GM12878 (cell line): ENCODE results near the gene CSH1. TPM values are rescaled to one million over a fixed set of nuclear protein-coding genes. Genes with fewer than 3 reads are reported as not detected.

ENCODE experiments used
- CHD1 ChIP-seq: IDR thresholded peaks from 2 replicates; pipeline ENCODE4 v1.6.1; 2012; ENCODE audit warnings: low read depth, low read length, improper control_type of control experiment
- CTCF ChIP-seq, 3 experiments: IDR thresholded peaks in 2 of 3; conservative IDR thresholded peaks in 1 of 3; 2 replicates each; pipeline ENCODE4 v1.5.1; 2011; ENCODE audit warnings: low read depth in 3 of 3, low read length in 3 of 3, mild to moderate bottlenecking in 3 of 3, control low read depth in 2 of 3, moderate library complexity in 2 of 3, inconsistent platforms in 1 of 3, mixed read lengths in 1 of 3; ENCODE audit not compliant: control insufficient read depth in 2 of 3, insufficient read depth in 1 of 3; ENCODE audit errors: extremely low read depth in 1 of 3
- EGR1 ChIP-seq, 2 experiments: IDR thresholded peaks; 1 replicate in 1 of 2; 2 replicates in 1 of 2; pipeline ENCODE4 v1.6.1; 2011 to 2012; ENCODE audit warnings: low read depth in 2 of 2, low read length in 2 of 2, borderline replicate concordance in 1 of 2, mild to moderate bottlenecking in 1 of 2, moderate library complexity in 1 of 2
- MXI1 ChIP-seq: fragments of 150-350 bp; IDR thresholded peaks from 2 replicates; pipeline ENCODE4 v1.6.1; 2011; ENCODE audit warnings: low read depth, mild to moderate bottlenecking, inconsistent platforms, low read length, improper control_type of control experiment
- NBN ChIP-seq: fragments of 450-650 bp; IDR thresholded peaks from 2 replicates; pipeline ENCODE4 v1.6.1; 2016
- RAD21 ChIP-seq: IDR thresholded peaks from 2 replicates; pipeline ENCODE4 v1.6.1; 2011; ENCODE audit warnings: mild to moderate bottlenecking, low read depth, low read length, moderate library complexity; ENCODE audit not compliant: insufficient read depth
- RAD51 ChIP-seq: fragments of 450-650 bp; IDR thresholded peaks from 2 replicates; pipeline ENCODE4 v1.6.1; 2016; ENCODE audit warnings: moderate library complexity, mild to moderate bottlenecking, inconsistent platforms
- RELA ChIP-seq: fragments of 450-650 bp; IDR thresholded peaks from 2 replicates; pipeline ENCODE4 v1.8.0; 2014; ENCODE audit warnings: borderline replicate concordance; ENCODE audit not compliant: partially characterized antibody
- SUZ12 ChIP-seq: fragments of 200-600 bp; sonication (generic); IDR thresholded peaks from one replicate; pipeline ENCODE4 v1.6.1; 2018; ENCODE audit warnings: antibody characterized with exemption, mild to moderate bottlenecking; ENCODE audit not compliant: unreplicated experiment
- ZBTB33 ChIP-seq: fragments of 450-650 bp; IDR thresholded peaks from 2 replicates; pipeline ENCODE4 v1.6.1; 2017; ENCODE audit warnings: mild to moderate bottlenecking
- ZBTB4 ChIP-seq: fragments of 450-650 bp; formaldehyde crosslinking; IDR thresholded peaks from 2 replicates; pipeline ENCODE4 v1.4.0; 2022; ENCODE audit warnings: mild to moderate bottlenecking, moderate library complexity
- ZNF622 ChIP-seq: fragments of 450-650 bp; IDR thresholded peaks from 2 replicates; pipeline ENCODE4 v1.6.1; 2017; ENCODE audit warnings: mild to moderate bottlenecking, inconsistent platforms
- polyA plus RNA-seq, 11 experiments: library from polyadenylated mRNA; depleted of rRNA in 4 of 11; unstranded in 6 of 11; stranded (reverse) in 5 of 11; fragments of >200 nt; fragmentation: Nextera tagmentation in 4 of 11; fragmentation: Illumina TruSeq in 1 of 11; extraction: Ambion mirVana in 4 of 11; extraction: Trizol in 1 of 11; gene quantifications; 1 replicate in 1 of 11; 2 replicates in 10 of 11; pipeline versions ENCODE4 v1.2.1 to v1.2.3, GENCODE V29; 2011 to 2016; ENCODE audit warnings: inconsistent platforms in 2 of 11, missing spikeins in 2 of 11, low read depth in 1 of 11
- total RNA-seq, 4 experiments: library from RNA; depleted of rRNA in 3 of 4; stranded (reverse); fragments of >200 nt in 3 of 4; fragmentation: Illumina TruSeq in 1 of 4; extraction: Trizol in 1 of 4; gene quantifications; 2 replicates each; pipeline versions ENCODE4 v1.2.1 to v1.2.3, GENCODE V29; 2013 to 2021
- TF ChIP-seq, protein P1 (sequence below): IDR thresholded peaks from 2 replicates; pipeline ENCODE4 v1.6.1; 2011; ENCODE audit warnings: borderline replicate concordance, low read depth, mild to moderate bottlenecking, moderate library complexity, mixed read lengths, low read length; ENCODE audit not compliant: insufficient read depth; ENCODE audit errors: extremely low read length
- TF ChIP-seq, protein P2 (sequence below): fragments of 150-350 bp; IDR thresholded peaks from 2 replicates; pipeline ENCODE4 v1.6.1; 2014; ENCODE audit warnings: mild to moderate bottlenecking, low read depth, low read length

CSH1 gene
- total and polyA plus RNA-seq, 10 of the 15 experiments (the other 5 are each of a cell fraction or from before 2014, with no cell fraction given) = not detected

- TF ChIP-seq SUZ12 (no peak), EGR1 (IDR thresholded peaks at IDR 0.05; ENCODE audit: borderline replicate concordance in 1 of 2, low read depth in 2 of 2, low read length in 2 of 2) (no peak), ZBTB4 (no peak), ZBTB33 (no peak), NBN (no peak), MXI1 (no peak), RELA (peak; percentile 28), RAD21 (no peak), CTCF (IDR thresholded peaks at IDR 0.05 in 2 of 3, conservative IDR thresholded peaks at IDR 0.05 in 1 of 3; ENCODE audit: control insufficient read depth in 2 of 3, extremely low read depth in 1 of 3, insufficient read depth in 1 of 3, low read depth in 3 of 3, low read length in 3 of 3) (peak in 1 of 3 experiments; percentile 18; a peak in 1 of 6 replicates), ZNF622 (no peak), RAD51 (peak; percentile 92), CHD1 (no peak)
- TF ChIP-seq, protein P1, sequence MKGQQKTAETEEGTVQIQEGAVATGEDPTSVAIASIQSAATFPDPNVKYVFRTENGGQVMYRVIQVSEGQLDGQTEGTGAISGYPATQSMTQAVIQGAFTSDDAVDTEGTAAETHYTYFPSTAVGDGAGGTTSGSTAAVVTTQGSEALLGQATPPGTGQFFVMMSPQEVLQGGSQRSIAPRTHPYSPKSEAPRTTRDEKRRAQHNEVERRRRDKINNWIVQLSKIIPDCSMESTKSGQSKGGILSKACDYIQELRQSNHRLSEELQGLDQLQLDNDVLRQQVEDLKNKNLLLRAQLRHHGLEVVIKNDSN = peak; percentile 87
- TF ChIP-seq, protein P2, sequence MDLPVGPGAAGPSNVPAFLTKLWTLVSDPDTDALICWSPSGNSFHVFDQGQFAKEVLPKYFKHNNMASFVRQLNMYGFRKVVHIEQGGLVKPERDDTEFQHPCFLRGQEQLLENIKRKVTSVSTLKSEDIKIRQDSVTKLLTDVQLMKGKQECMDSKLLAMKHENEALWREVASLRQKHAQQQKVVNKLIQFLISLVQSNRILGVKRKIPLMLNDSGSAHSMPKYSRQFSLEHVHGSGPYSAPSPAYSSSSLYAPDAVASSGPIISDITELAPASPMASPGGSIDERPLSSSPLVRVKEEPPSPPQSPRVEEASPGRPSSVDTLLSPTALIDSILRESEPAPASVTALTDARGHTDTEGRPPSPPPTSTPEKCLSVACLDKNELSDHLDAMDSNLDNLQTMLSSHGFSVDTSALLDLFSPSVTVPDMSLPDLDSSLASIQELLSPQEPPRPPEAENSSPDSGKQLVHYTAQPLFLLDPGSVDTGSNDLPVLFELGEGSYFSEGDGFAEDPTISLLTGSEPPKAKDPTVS = no peak
These were observed 49.5 kb upstream of the CSH1 start (continued) for GRCh38 chr17:63945784-63946439.
